C4-2B (cell line): ENCODE data around the gene STK11.

Source experiments
- CTCF ChIP-seq: fragments of 450-650 bp; conservative IDR thresholded peaks from 2 replicates; pipeline ENCODE4 v1.5.1; 2017; ENCODE audit warnings: mild to moderate bottlenecking
- ZFX ChIP-seq: fragments of 450-650 bp; IDR thresholded peaks from 2 replicates; pipeline ENCODE4 v1.6.1; 2017

GRCh38 chr19:1258707-1259205, 53.2 kb downstream of the STK11 start:
- TF ChIP-seq CTCF = no peak
- no peak for TF ChIP-seq ZFX
